GM18520 (cell line): Measurements from ENCODE around the gene COL27A1.

Experiments
- ATAC-seq: cut with Tn5 transposase; IDR thresholded peaks from one replicate; pipeline ENCODE4 v1.9.1; 2021; ENCODE audit not compliant: unreplicated experiment

The COL27A1 gene

GRCh38 chr9:114223564-114224246 is 68.4 kb downstream of the COL27A1 start:
- no peak for ATAC-seq

DNA sequence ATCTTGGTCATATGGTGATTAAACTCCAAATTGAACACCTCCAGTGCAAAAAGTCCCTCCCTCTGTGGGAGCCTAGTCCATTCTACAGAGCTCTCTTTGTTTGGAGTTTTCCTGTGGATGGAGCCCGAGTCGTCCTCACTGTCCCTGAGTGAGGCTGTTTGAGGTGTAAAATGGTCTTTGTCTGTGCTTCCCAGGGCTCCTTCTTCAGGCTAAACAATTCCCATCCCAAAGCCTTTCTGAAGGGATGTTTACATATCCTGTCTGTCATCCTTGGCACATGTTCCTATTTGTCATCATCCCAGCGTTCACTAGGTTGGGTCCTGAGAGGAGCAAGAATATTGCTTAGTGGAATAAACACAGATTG is 68.9 kb downstream of the COL27A1 start:
- no peak for ATAC-seq

GRCh38 chr9:114225561-114226212 is 70.3 kb downstream of the COL27A1 start:
- ATAC-seq: no peak

GRCh38 chr9:114226246-114227055 is 71.1 kb downstream of the COL27A1 start:
- ATAC-seq: no peak

DNA sequence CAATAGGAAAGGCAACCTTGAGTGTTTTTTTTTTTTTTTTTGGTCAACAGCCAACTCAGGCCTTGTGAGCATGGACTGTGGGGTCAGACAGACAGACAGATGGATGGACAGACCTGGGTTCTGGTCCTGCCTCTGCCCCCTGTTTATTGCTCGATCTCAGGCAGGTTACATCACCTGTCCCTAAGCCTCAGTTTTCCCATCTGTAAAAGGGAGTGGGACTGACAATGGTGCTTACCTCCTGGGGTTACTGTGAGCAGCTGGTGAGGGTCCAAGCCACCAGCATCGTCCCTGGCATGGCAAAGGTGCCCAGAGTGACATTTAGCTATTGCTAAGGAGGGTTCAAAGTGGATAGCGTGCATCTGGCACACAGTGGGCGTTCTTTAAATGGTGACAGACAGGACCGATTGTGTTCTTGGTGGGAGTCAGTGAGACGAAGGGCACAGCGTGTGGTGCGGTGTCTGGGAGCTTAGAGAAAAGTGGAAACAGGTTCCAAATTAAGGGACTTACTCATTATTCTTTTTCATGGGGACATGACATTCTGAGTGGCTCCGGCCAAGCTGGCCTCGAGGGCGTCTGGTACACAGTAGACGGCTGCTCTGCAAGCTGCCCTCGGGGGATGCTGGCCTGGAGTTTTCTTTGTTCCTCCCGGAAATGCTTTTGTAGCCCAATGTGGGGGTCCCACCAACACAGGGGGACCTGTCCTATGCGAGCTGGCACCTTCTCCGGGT is 72.1 kb downstream of the COL27A1 start:
- ATAC-seq: no peak

- no peak for ATAC-seq
These were observed 72.9 kb downstream of the COL27A1 start for GRCh38 chr9:114228016-114228808.

- no peak for ATAC-seq
These were observed 74.0 kb downstream of the COL27A1 start for GRCh38 chr9:114229295-114229694.

GRCh38 chr9:114230068-114230467 is 74.7 kb downstream of the COL27A1 start:
- no peak for ATAC-seq

DNA sequence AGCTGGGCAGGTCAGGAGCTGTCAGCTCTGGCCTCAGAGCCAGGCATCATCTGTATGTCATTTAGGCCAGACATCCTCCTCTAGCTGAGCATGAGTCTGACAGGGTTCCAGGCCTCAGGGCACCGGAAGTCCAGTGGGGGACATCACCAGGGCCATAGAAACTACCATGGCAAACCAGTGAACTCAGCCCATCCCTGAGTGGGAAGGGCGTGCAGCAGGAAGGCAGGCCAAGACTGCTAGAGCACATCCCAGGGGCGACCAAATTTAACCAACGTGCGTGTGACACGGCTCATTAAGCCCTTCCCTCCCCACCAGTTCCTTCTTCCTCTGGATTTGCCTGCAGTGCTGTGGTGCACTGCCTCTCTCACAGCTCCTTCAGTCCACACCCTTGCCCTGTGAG is 75.9 kb downstream of the COL27A1 start:
- no peak for ATAC-seq

DNA sequence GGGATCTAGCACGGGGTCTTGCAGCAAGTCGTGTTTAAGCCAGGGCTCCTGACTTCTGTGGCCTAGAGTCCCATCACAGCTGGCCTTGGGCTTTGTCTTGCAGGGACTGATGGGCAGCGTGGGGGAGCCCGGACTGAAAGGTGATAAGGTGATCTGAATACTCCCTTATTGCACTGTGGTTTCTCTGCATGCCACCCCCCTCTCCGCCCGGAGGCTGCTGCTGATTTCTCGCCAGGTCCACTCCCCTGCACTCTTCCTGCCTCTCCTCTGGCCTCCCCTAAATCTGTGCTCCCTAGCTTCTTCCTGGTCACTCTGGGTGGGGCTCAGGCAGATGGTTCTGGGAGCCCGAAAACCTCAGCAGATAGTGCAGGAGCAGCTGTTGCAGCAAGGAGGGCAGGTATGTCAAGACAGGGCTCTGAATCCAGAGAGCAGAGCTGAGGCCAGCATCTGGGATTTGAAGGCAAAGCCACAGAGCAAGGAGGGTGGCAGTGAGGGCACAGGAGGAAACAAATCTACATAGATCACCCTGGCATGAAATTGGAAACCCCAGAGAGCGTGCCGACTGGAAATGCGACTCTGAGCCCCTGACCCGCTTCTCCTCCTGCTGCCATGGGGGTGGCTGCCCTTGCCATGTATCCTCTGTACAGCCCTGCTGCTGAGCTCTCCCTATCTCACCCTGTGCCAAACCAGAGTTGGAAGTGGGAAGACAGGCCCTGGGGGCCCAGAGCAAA is 76.5 kb downstream of the COL27A1 start:
- ATAC-seq: no peak

- ATAC-seq: no peak
These were observed 78.3 kb downstream of the COL27A1 start for GRCh38 chr9:114233491-114234185.

DNA sequence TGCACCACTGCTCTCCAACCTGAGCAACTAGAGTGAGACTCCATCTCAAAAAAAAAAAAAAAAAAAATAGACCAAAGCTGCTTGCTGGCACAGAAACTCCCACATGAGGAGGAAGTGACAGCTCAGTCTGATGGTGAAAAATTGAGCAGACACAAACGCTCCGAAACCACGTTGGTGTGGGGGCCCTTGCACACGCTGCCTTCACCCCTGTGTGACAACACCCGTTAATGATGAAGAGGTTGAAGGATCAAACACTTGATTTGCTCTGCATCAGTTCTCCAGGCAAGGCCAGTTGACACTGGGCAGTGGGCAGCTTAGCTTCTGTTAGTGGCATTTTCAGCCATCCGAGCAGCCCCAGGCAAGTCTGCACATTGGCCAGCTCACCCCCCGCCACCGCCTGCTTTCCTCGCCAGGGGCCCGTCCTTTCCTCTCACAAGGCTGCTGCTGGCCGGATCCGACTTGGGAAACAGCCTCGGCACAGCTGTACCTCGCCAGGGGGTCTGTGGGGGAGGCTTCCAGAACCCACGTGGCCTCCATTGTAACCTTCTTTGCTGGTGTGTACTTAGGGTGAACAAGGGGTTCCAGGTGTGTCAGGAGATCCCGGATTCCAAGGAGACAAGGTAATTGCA is 79.8 kb downstream of the COL27A1 start:
- no peak for ATAC-seq

DNA sequence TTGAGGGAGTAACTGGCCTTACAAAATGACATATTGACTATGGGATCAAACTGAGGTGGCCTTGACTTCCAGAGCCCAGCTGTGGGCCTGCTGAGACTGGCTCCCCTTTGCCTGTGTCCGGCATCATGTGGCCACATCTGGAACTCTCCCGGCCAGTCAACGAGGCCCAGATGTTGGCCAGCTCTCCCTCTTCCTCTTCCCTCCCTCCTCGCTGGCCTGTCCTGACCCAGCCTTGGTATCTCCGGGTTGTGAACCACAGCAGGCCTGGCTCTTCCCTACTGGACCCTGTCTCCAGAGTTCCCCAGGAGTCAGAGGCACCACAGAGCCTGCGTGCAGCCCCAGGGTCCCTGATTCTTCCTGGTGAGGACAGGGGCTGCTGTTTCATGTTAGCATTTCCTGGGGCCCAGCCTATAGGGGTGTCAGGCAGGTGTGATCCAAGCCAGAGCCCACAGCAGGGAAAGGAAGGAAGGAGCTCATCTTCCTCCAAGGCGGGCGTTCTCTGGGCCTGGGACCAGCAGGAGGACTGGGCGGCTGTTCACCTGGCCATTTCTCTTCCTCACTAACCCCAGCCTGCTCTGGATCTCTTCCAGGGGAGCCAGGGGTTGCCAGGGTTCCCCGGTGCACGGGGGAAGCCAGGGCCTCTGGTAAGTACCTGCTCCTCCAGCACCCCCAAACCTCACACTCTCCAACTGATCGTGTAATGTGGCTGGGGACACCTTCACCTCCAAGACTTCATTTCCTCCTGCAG is 81.2 kb downstream of the COL27A1 start:
- no peak for ATAC-seq

- ATAC-seq: no peak
These were observed 81.9 kb downstream of the COL27A1 start for GRCh38 chr9:114237247-114237646.

- ATAC-seq: no peak
These were observed 82.4 kb downstream of the COL27A1 start for GRCh38 chr9:114237781-114238180.

DNA sequence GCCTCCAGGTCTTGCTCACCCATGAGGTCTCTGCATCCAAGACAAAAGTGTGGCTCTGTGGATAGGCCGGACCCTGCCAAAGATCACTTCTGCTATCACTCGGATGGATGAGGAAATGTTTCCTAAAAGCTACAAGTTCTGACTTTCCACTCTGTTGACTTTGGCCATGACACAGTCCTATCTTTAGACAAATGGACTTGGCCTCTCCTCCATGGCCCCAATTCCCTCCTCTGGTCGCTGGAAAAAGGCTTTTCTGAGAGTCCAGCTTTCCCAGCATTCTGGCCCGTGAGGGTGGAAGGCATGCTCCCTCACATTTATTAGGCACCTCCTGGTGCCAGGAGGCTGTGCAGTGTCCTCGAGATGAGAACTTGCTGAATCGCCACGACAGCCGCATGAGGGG is 83.1 kb downstream of the COL27A1 start:
- no peak for ATAC-seq

- ATAC-seq: no peak
These were observed 83.8 kb downstream of the COL27A1 start for GRCh38 chr9:114238891-114239875.
